CD14-positive monocyte (primary cell): ENCODE data around the gene RAPGEF5. TPM values are rescaled to one million over a fixed set of nuclear protein-coding genes. Genes with fewer than 3 reads are reported as not detected.

Experiments used
- DNase-seq, 3 donors: peaks; one replicate each; pipeline ENCODE4 v3.0.0-alpha.2; 2011 to 2022
- H2AFZ ChIP-seq: 2 replicates; pipeline ENCODE4 v1.6.0; 2012; ENCODE audit warnings: mild to moderate bottlenecking, low read depth, low read length, inconsistent platforms; ENCODE audit not compliant: insufficient read depth, poor library complexity, severe bottlenecking
- H3K27ac ChIP-seq, 2 donors: 1 replicate in 1 of 2; 2 replicates in 1 of 2; pipeline ENCODE4 v1.5.1; 2012 to 2013; ENCODE audit warnings: low read length in 2 of 2, control low read depth in 1 of 2, inconsistent platforms in 1 of 2, low read depth in 1 of 2, mild to moderate bottlenecking in 1 of 2
- H3K27me3 ChIP-seq, 2 donors: one replicate each; pipeline versions ENCODE4 v1.6.0 to v1.6.1; 2011 to 2013; ENCODE audit warnings: low read length in 2 of 2; ENCODE audit not compliant: control insufficient read depth in 2 of 2, insufficient read depth in 2 of 2
- H3K36me3 ChIP-seq, 2 donors: replicated peaks in 1 of 2; 1 replicate in 1 of 2; 2 replicates in 1 of 2; pipeline versions ENCODE4 v1.5.1 to v1.6.1; 2012 to 2013; ENCODE audit warnings: low read length in 2 of 2, control low read depth in 1 of 2, inconsistent platforms in 1 of 2, mild to moderate bottlenecking in 1 of 2; ENCODE audit not compliant: insufficient read depth in 2 of 2, control insufficient read depth in 1 of 2
- H3K4me1 ChIP-seq, 2 donors: 1 replicate in 1 of 2; 2 replicates in 1 of 2; pipeline versions ENCODE4 v1.5.1 to v1.6.1; 2012 to 2013; ENCODE audit warnings: low read length in 2 of 2, control low read depth in 1 of 2, inconsistent platforms in 1 of 2, mild to moderate bottlenecking in 1 of 2, moderate library complexity in 1 of 2; ENCODE audit not compliant: insufficient read depth in 2 of 2, control insufficient read depth in 1 of 2
- H3K4me2 ChIP-seq: replicated peaks from 2 replicates; pipeline ENCODE3; 2012; ENCODE audit warnings: low read length, moderate library complexity, mild to moderate bottlenecking; ENCODE audit not compliant: poor library complexity, severe bottlenecking; ENCODE audit errors: extremely low read depth
- H3K4me3 ChIP-seq, 3 experiments: fragments of 200-600 bp in 1 of 3; sonication (generic) in 1 of 3; replicated peaks in 1 of 3; 1 replicate in 2 of 3; 2 replicates in 1 of 3; pipeline ENCODE4 v1.5.1; 2011 to 2013; ENCODE audit warnings: low read length in 3 of 3, mild to moderate bottlenecking in 3 of 3, control low read depth in 2 of 3, low read depth in 2 of 3, inconsistent platforms in 1 of 3, moderate library complexity in 1 of 3
- H3K79me2 ChIP-seq: 2 replicates; pipeline ENCODE4 v1.6.0; 2012; ENCODE audit warnings: mild to moderate bottlenecking, control low read depth, inconsistent platforms, low read length, moderate library complexity; ENCODE audit not compliant: insufficient read depth
- H3K9ac ChIP-seq: 2 replicates; pipeline ENCODE4 v1.6.0; 2017; ENCODE audit warnings: low read length, mild to moderate bottlenecking; ENCODE audit not compliant: insufficient read depth, poor library complexity, severe bottlenecking
- H3K9me3 ChIP-seq, 2 donors: replicated peaks in 1 of 2; 1 replicate in 1 of 2; 2 replicates in 1 of 2; pipeline versions ENCODE4 v1.5.1 to v1.6.1; 2012 to 2013; ENCODE audit warnings: low read length in 2 of 2, control low read depth in 1 of 2; ENCODE audit not compliant: control insufficient read depth in 1 of 2, insufficient read depth in 1 of 2
- H4K20me1 ChIP-seq: 2 replicates; pipeline ENCODE4 v1.6.0; 2012; ENCODE audit warnings: mild to moderate bottlenecking, low read length, control low read depth, moderate library complexity; ENCODE audit not compliant: insufficient read depth
- H3K27ac Mint-ChIP-seq, 7 donors: one replicate each; pipeline ENCODE4 v1.8.0; 2020; ENCODE audit warnings: mild to moderate bottlenecking in 7 of 7, mixed read lengths in 7 of 7, moderate library complexity in 6 of 7, inconsistent platforms in 2 of 7
- H3K27me3 Mint-ChIP-seq, 3 donors: one replicate each; pipeline ENCODE4 v1.8.0; 2021 to 2022; ENCODE audit warnings: low read depth in 3 of 3, mild to moderate bottlenecking in 3 of 3, mixed read lengths in 3 of 3, moderate library complexity in 3 of 3, inconsistent platforms in 1 of 3
- H3K36me3 Mint-ChIP-seq, 2 donors: one replicate each; pipeline ENCODE4 v1.8.0; 2020; ENCODE audit warnings: mixed read lengths in 2 of 2, inconsistent platforms in 1 of 2, mild to moderate bottlenecking in 1 of 2
- H3K4me1 Mint-ChIP-seq: one replicate; pipeline ENCODE4 v1.8.0; 2020; ENCODE audit warnings: mild to moderate bottlenecking, mixed read lengths
- H3K4me3 Mint-ChIP-seq, 2 donors: one replicate each; pipeline ENCODE4 v1.8.0; 2020; ENCODE audit warnings: mild to moderate bottlenecking in 2 of 2, mixed read lengths in 2 of 2, moderate library complexity in 1 of 2
- H3K9me3 Mint-ChIP-seq, 7 donors: one replicate each; pipeline ENCODE4 v1.8.0; 2020 to 2022; ENCODE audit warnings: mixed read lengths in 7 of 7, mild to moderate bottlenecking in 6 of 7, moderate library complexity in 6 of 7, inconsistent platforms in 2 of 7
- WGBS: methylation state at CpG from one replicate; pipeline ENCODE4 v1.1.5; 2013; ENCODE audit warnings: missing lambda C conversion rate; ENCODE audit not compliant: insufficient coverage; 5-methylcytosine and 5-hydroxymethylcytosine counted together
- intact Hi-C, 2 donors: fragments of 100-400 bp; cut with micrococcal nuclease; formaldehyde crosslinking; loops; one replicate each; pipeline versions ENCODE4 v1.15.0 to v1.15.1; 2023
- polyA plus RNA-seq, 3 donors: library from polyadenylated mRNA; depleted of rRNA in 1 of 3; unstranded in 2 of 3; stranded (reverse) in 1 of 3; fragments of 300-500 nt in 2 of 3; fragments of >200 nt in 1 of 3; fragmentation: Illumina TruSeq in 2 of 3; gene quantifications; 1 replicate in 2 of 3; 2 replicates in 1 of 3; pipeline ENCODE4 v1.2.3, GENCODE V29; 2012 to 2021
- TF ChIP-seq, protein P1 (sequence below): fragments of 200-600 bp; IDR thresholded peaks from one replicate; pipeline ENCODE4 v1.8.0; 2022; ENCODE audit warnings: antibody characterized with exemption, mild to moderate bottlenecking

The RAPGEF5 gene
- polyA plus RNA-seq, 3 donors, result not detected

GRCh38 chr7:22256541-22257096 lies 100.3 kb downstream of the RAPGEF5 start:
- H3K27ac Mint-ChIP-seq, result no peak overlapping the region
- no peak overlapping the region for H3K4me3 Mint-ChIP-seq

DNA sequence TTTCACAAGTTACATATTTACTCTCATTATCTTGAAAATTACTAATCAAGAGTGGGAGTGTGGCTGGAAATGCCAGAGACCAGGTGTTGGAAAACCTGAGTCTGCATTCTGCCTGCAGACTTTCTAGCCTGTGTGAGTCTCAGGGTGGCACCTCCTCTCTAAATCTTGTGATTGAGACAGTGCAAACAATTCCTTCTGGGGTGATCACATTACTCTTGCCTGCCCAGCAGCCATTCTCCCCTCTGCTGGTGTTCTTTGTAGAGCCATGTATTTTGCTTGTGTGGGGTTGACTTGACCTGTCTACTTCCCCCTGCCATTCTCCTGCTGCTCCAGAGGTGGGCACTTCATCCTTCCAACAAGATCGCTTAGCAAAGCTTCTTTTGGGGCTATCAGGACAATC lies 101.1 kb downstream of the RAPGEF5 start:
- intact Hi-C loops, result no loop called here
- Histone ChIP-seq H3K9me3 (no peaks in the 10 kb centered on the region), H3K36me3 (no peaks in the 10 kb centered on the region), H3K27ac (no peak overlapping the region), H3K4me3 (no peak overlapping the region), H3K4me1 (no peaks in the 10 kb centered on the region), H3K4me2 (no peak overlapping the region), H3K79me2 (no peaks in the 10 kb centered on the region), H2AFZ (no peak overlapping the region), H3K27me3 (no peaks in the 10 kb centered on the region), H4K20me1 (no peaks in the 10 kb centered on the region), H3K9ac (no peak overlapping the region)
- H3K27ac Mint-ChIP-seq, result no peak overlapping the region
- no peak overlapping the region for H3K4me3 Mint-ChIP-seq
- no peaks in the 10 kb centered on the region for H3K27me3 Mint-ChIP-seq
- 100% methylated on average over 1 of the region's 1 CpG for WGBS
- TF ChIP-seq, protein P1, sequence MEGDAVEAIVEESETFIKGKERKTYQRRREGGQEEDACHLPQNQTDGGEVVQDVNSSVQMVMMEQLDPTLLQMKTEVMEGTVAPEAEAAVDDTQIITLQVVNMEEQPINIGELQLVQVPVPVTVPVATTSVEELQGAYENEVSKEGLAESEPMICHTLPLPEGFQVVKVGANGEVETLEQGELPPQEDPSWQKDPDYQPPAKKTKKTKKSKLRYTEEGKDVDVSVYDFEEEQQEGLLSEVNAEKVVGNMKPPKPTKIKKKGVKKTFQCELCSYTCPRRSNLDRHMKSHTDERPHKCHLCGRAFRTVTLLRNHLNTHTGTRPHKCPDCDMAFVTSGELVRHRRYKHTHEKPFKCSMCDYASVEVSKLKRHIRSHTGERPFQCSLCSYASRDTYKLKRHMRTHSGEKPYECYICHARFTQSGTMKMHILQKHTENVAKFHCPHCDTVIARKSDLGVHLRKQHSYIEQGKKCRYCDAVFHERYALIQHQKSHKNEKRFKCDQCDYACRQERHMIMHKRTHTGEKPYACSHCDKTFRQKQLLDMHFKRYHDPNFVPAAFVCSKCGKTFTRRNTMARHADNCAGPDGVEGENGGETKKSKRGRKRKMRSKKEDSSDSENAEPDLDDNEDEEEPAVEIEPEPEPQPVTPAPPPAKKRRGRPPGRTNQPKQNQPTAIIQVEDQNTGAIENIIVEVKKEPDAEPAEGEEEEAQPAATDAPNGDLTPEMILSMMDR, result no peak
- no peaks in the 10 kb centered on the region for H3K36me3 Mint-ChIP-seq
- H3K4me1 Mint-ChIP-seq, result no peaks in the 10 kb centered on the region
- no peak for DNase-seq
- peaks cover 0 to 2% (median 0%) of the 10 kb centered on the region in 7 donors for H3K9me3 Mint-ChIP-seq

More at GRCh38 chr7:22256541-22257096, 100.3 kb downstream of the RAPGEF5 start:
- DNase-seq, result no peak
- intact Hi-C loops, result no loop called here
- H3K9me3 Mint-ChIP-seq, result peaks cover 0 to 2% (median 0%) of the 10 kb centered on the region in 7 donors
- H3K4me1 Mint-ChIP-seq, result no peaks in the 10 kb centered on the region
- no peaks in the 10 kb centered on the region for H3K27me3 ChIP-seq
- no peaks in the 10 kb centered on the region for H3K36me3 Mint-ChIP-seq
- no peaks in the 10 kb centered on the region for H3K4me1 ChIP-seq
- H3K79me2 ChIP-seq, result no peaks in the 10 kb centered on the region
- no CpG with 5 or more reads among the region's 2 CpGs for WGBS
- TF ChIP-seq, protein P1, result no peak
- no peaks in the 10 kb centered on the region for H3K27me3 Mint-ChIP-seq
- no peaks in the 10 kb centered on the region for H3K9me3 ChIP-seq
- H3K36me3 ChIP-seq, result no peaks in the 10 kb centered on the region
- H2AFZ ChIP-seq, result no peak overlapping the region
- H3K4me2 ChIP-seq, result no peak overlapping the region
- H4K20me1 ChIP-seq, result no peaks in the 10 kb centered on the region
- no peak overlapping the region for H3K9ac ChIP-seq
- no peak overlapping the region for H3K27ac ChIP-seq
- H3K4me3 ChIP-seq, result no peak overlapping the region
